T-helper 2 cell treated with Interferon-gamma antibody and Interleukin-4, amounts not matched to agents 5 μg/mL and 100 μg/mL, for 36 hours (primary cell): ENCODE measurements around the gene HTRA3.

Experiments
- DNase-seq: peaks from one replicate; pipeline ENCODE4 v3.0.0; 2021; ENCODE audit warnings: low spot score
- H3K27ac Mint-ChIP-seq: one replicate; pipeline ENCODE4 v1.8.0; 2021; ENCODE audit warnings: mild to moderate bottlenecking, mixed read lengths
- H3K27me3 Mint-ChIP-seq: one replicate; pipeline ENCODE4 v1.8.0; 2021; ENCODE audit warnings: low read depth, mixed read lengths
- H3K36me3 Mint-ChIP-seq: one replicate; pipeline ENCODE4 v1.8.0; 2021; ENCODE audit warnings: low read depth, mixed read lengths
- H3K4me1 Mint-ChIP-seq: one replicate; pipeline ENCODE4 v1.8.0; 2021; ENCODE audit warnings: low read depth, mixed read lengths
- H3K4me3 Mint-ChIP-seq: one replicate; pipeline ENCODE4 v1.8.0; 2022; ENCODE audit warnings: mild to moderate bottlenecking, moderate library complexity, mixed read lengths
- H3K9me3 Mint-ChIP-seq: one replicate; pipeline ENCODE4 v1.8.0; 2021; ENCODE audit warnings: mixed read lengths

HTRA3 gene

GRCh38 chr4:8262637-8263322 lies 6.8 kb upstream of the HTRA3 start:
- no peaks in the 10 kb centered on the region for H3K27me3 Mint-ChIP-seq
- DNase-seq, result no peak
- H3K4me1 Mint-ChIP-seq, result no peaks in the 10 kb centered on the region
- no peaks in the 10 kb centered on the region for H3K36me3 Mint-ChIP-seq
- H3K9me3 Mint-ChIP-seq, result no peaks in the 10 kb centered on the region
- no peak overlapping the region for H3K4me3 Mint-ChIP-seq
- H3K27ac Mint-ChIP-seq, result no peak overlapping the region

GRCh38 chr4:8263397-8263796 lies 6.2 kb upstream of the HTRA3 start:
- no peaks in the 10 kb centered on the region for H3K9me3 Mint-ChIP-seq
- peaks cover 2% of the 10 kb centered on the region for H3K27me3 Mint-ChIP-seq
- no peak for DNase-seq
- no peak overlapping the region for H3K4me3 Mint-ChIP-seq
- no peaks in the 10 kb centered on the region for H3K36me3 Mint-ChIP-seq
- H3K4me1 Mint-ChIP-seq, result no peaks in the 10 kb centered on the region
- H3K27ac Mint-ChIP-seq, result no peak overlapping the region

GRCh38 chr4:8264106-8264505 lies 5.4 kb upstream of the HTRA3 start:
- H3K27ac Mint-ChIP-seq, result no peak overlapping the region
- H3K9me3 Mint-ChIP-seq, result no peaks in the 10 kb centered on the region

GRCh38 chr4:8265171-8265929 lies 4.2 kb upstream of the HTRA3 start:
- Mint-ChIP-seq H3K9me3 (no peaks in the 10 kb centered on the region), H3K4me3 (no peak overlapping the region), H3K27me3 (peaks cover 11% of the 10 kb centered on the region), H3K36me3 (no peaks in the 10 kb centered on the region), H3K27ac (no peak overlapping the region), H3K4me1 (no peaks in the 10 kb centered on the region)
- DNase-seq, result no peak

More at GRCh38 chr4:8264106-8264505, 5.4 kb upstream of the HTRA3 start:
- Mint-ChIP-seq H3K4me1 (no peaks in the 10 kb centered on the region), H3K4me3 (no peak overlapping the region), H3K36me3 (no peaks in the 10 kb centered on the region), H3K27me3 (peaks cover 9% of the 10 kb centered on the region)
- no peak for DNase-seq

GRCh38 chr4:8266088-8266487 lies 3.5 kb upstream of the HTRA3 start:
- Mint-ChIP-seq H3K27ac (no peak overlapping the region), H3K4me3 (no peak overlapping the region), H3K9me3 (no peaks in the 10 kb centered on the region), H3K27me3 (peaks cover 18% of the 10 kb centered on the region), H3K4me1 (no peaks in the 10 kb centered on the region), H3K36me3 (no peaks in the 10 kb centered on the region)
- DNase-seq, result no peak

- no peak for DNase-seq
- H3K4me3 Mint-ChIP-seq, result no peak overlapping the region
- no peaks in the 10 kb centered on the region for H3K36me3 Mint-ChIP-seq
- peaks cover 22% of the 10 kb centered on the region for H3K27me3 Mint-ChIP-seq
- H3K9me3 Mint-ChIP-seq, result no peaks in the 10 kb centered on the region
- H3K4me1 Mint-ChIP-seq, result no peaks in the 10 kb centered on the region
- H3K27ac Mint-ChIP-seq, result no peak overlapping the region
Observed at GRCh38 chr4:8266508-8266907, 3.0 kb upstream of the HTRA3 start.

GRCh38 chr4:8267077-8267476 lies 2.5 kb upstream of the HTRA3 start:
- H3K27ac Mint-ChIP-seq, result no peak overlapping the region
- peak; percentile 9 for DNase-seq
- peaks cover 23% of the 10 kb centered on the region for H3K27me3 Mint-ChIP-seq
- H3K4me3 Mint-ChIP-seq, result no peak overlapping the region
- no peaks in the 10 kb centered on the region for H3K9me3 Mint-ChIP-seq
- no peaks in the 10 kb centered on the region for H3K36me3 Mint-ChIP-seq
- no peaks in the 10 kb centered on the region for H3K4me1 Mint-ChIP-seq

GRCh38 chr4:8268211-8268610 lies 1.3 kb upstream of the HTRA3 start:
- H3K36me3 Mint-ChIP-seq, result no peaks in the 10 kb centered on the region
- no peak overlapping the region for H3K27ac Mint-ChIP-seq
- peaks cover 23% of the 10 kb centered on the region for H3K27me3 Mint-ChIP-seq
- DNase-seq, result no peak
- no peak overlapping the region for H3K4me3 Mint-ChIP-seq
- H3K4me1 Mint-ChIP-seq, result no peaks in the 10 kb centered on the region
- no peaks in the 10 kb centered on the region for H3K9me3 Mint-ChIP-seq

GRCh38 chr4:8268901-8269534 lies 536 bp upstream of the HTRA3 start:
- Mint-ChIP-seq H3K36me3 (no peaks in the 10 kb centered on the region), H3K9me3 (no peaks in the 10 kb centered on the region), H3K4me1 (no peaks in the 10 kb centered on the region), H3K27me3 (peaks cover 23% of the 10 kb centered on the region), H3K27ac (no peak overlapping the region), H3K4me3 (no peak overlapping the region)
- DNase-seq, result no peak

- H3K27me3 Mint-ChIP-seq, result peaks cover 25% of the 10 kb centered on the region
- H3K27ac Mint-ChIP-seq, result no peak overlapping the region
- no peak overlapping the region for H3K4me3 Mint-ChIP-seq
- DNase-seq, result no peak
- no peaks in the 10 kb centered on the region for H3K4me1 Mint-ChIP-seq
- no peaks in the 10 kb centered on the region for H3K9me3 Mint-ChIP-seq
- H3K36me3 Mint-ChIP-seq, result no peaks in the 10 kb centered on the region
Observed at GRCh38 chr4:8270418-8270771, 841 bp downstream of the HTRA3 start.

- H3K9me3 Mint-ChIP-seq, result no peaks in the 10 kb centered on the region
- H3K4me3 Mint-ChIP-seq, result no peak overlapping the region
- no peaks in the 10 kb centered on the region for H3K36me3 Mint-ChIP-seq
- H3K27ac Mint-ChIP-seq, result no peak overlapping the region
- H3K4me1 Mint-ChIP-seq, result no peaks in the 10 kb centered on the region
- DNase-seq, result no peak
- peaks cover 25% of the 10 kb centered on the region for H3K27me3 Mint-ChIP-seq
Observed at GRCh38 chr4:8270912-8271815, 1.6 kb downstream of the HTRA3 start.

GRCh38 chr4:8271821-8272220 lies 2.3 kb downstream of the HTRA3 start:
- Mint-ChIP-seq H3K4me3 (no peak overlapping the region), H3K36me3 (no peaks in the 10 kb centered on the region), H3K27me3 (peaks cover 25% of the 10 kb centered on the region), H3K9me3 (no peaks in the 10 kb centered on the region), H3K27ac (no peak overlapping the region), H3K4me1 (no peaks in the 10 kb centered on the region)
- no peak for DNase-seq

- H3K36me3 Mint-ChIP-seq, result no peaks in the 10 kb centered on the region
- no peaks in the 10 kb centered on the region for H3K4me1 Mint-ChIP-seq
- H3K27ac Mint-ChIP-seq, result no peak overlapping the region
- DNase-seq, result no peak
- H3K27me3 Mint-ChIP-seq, result peaks cover 25% of the 10 kb centered on the region
- H3K4me3 Mint-ChIP-seq, result no peak overlapping the region
- H3K9me3 Mint-ChIP-seq, result no peaks in the 10 kb centered on the region
Observed at GRCh38 chr4:8272472-8273428, 3.2 kb downstream of the HTRA3 start.
